SK-N-SH treated with all-trans-retinoic acid at 6 μM for 48 hours (cell line): Measurements from ENCODE around the gene TPBG.

Experiments
- ATAC-seq: fragments of 200-7000 bp; cut with Tn5 transposase; 3 replicates; pipeline ENCODE4 v1.9.1; 2020; ENCODE audit warnings: mild to moderate bottlenecking, moderate library complexity
- ARNTL ChIP-seq: fragments of 450-650 bp; formaldehyde crosslinking; IDR thresholded peaks from 2 replicates; pipeline ENCODE4 v1.5.0; 2020; ENCODE audit warnings: low read depth, mild to moderate bottlenecking, moderate library complexity, borderline replicate concordance
- CREB5 ChIP-seq: fragments of 250-450 bp; sonication (Bioruptor Pico); IDR thresholded peaks from 2 replicates; pipeline ENCODE4 v1.5.1; 2020; ENCODE audit warnings: low read depth, mild to moderate bottlenecking, moderate library complexity
- CSRNP3 ChIP-seq: fragments of 250-450 bp; sonication (Bioruptor Pico); IDR thresholded peaks from 2 replicates; pipeline ENCODE4 v1.5.1; 2021; ENCODE audit warnings: mild to moderate bottlenecking, moderate library complexity
- ESRRG ChIP-seq: fragments of 250-450 bp; sonication (Bioruptor Pico); IDR thresholded peaks from 2 replicates; pipeline ENCODE4 v1.6.1; 2021; ENCODE audit warnings: mild to moderate bottlenecking
- GLIS3 ChIP-seq: fragments of 250-450 bp; sonication (Bioruptor Pico); IDR thresholded peaks from 2 replicates; pipeline ENCODE4 v1.5.0; 2020; ENCODE audit warnings: mild to moderate bottlenecking, moderate library complexity
- ISL1 ChIP-seq: fragments of 250-450 bp; sonication (Bioruptor Pico); IDR thresholded peaks from 2 replicates; pipeline ENCODE4 v2.1.2; 2022; ENCODE audit warnings: mild to moderate bottlenecking, moderate library complexity
- OSR1 ChIP-seq: fragments of 250-450 bp; sonication (Bioruptor Pico); IDR thresholded peaks from 2 replicates; pipeline ENCODE4 v1.8.0; 2022; ENCODE audit warnings: moderate library complexity, mild to moderate bottlenecking, inconsistent platforms
- PATZ1 ChIP-seq: fragments of 250-450 bp; sonication (Bioruptor Pico); IDR thresholded peaks from 2 replicates; pipeline ENCODE4 v1.8.0; 2020; ENCODE audit warnings: mild to moderate bottlenecking, moderate library complexity, borderline replicate concordance
- RARB ChIP-seq: fragments of 250-450 bp; sonication (Bioruptor Pico); IDR thresholded peaks from 2 replicates; pipeline ENCODE4 v1.8.0; 2021; ENCODE audit warnings: mild to moderate bottlenecking, moderate library complexity
- SNAI2 ChIP-seq: fragments of 250-450 bp; sonication (Bioruptor Pico); IDR thresholded peaks from 2 replicates; pipeline ENCODE4 v1.5.0; 2020; ENCODE audit warnings: mild to moderate bottlenecking, moderate library complexity
- TCF4 ChIP-seq: fragments of 250-450 bp; sonication (Bioruptor Pico); IDR thresholded peaks from 2 replicates; pipeline ENCODE4 v1.8.0; 2021; ENCODE audit warnings: mild to moderate bottlenecking, moderate library complexity, borderline replicate concordance
- TOX ChIP-seq: fragments of 250-450 bp; sonication (Bioruptor Pico); IDR thresholded peaks from 2 replicates; pipeline ENCODE4 v1.8.0; 2021; ENCODE audit warnings: mild to moderate bottlenecking, moderate library complexity, borderline replicate concordance
- TSHZ2 ChIP-seq: fragments of 250-450 bp; sonication (Bioruptor Pico); IDR thresholded peaks from 2 replicates; pipeline ENCODE4 v1.5.0; 2020; ENCODE audit warnings: mild to moderate bottlenecking, moderate library complexity
- ZFP3 ChIP-seq: fragments of 250-450 bp; sonication (Bioruptor Pico); IDR thresholded peaks from 2 replicates; pipeline ENCODE4 v1.5.0; 2020; ENCODE audit warnings: mild to moderate bottlenecking, moderate library complexity
- ZFP30 ChIP-seq: fragments of 450-650 bp; formaldehyde crosslinking; IDR thresholded peaks from 2 replicates; pipeline ENCODE4 v1.5.0; 2022; ENCODE audit warnings: mild to moderate bottlenecking, moderate library complexity
- ZNF565 ChIP-seq: fragments of 450-650 bp; formaldehyde crosslinking; conservative IDR thresholded peaks from 2 replicates; pipeline ENCODE4 v1.5.0; 2020; ENCODE audit warnings: low read depth, mild to moderate bottlenecking, moderate library complexity
- ZNF70 ChIP-seq: fragments of 450-650 bp; formaldehyde crosslinking; IDR thresholded peaks from 2 replicates; pipeline ENCODE4 v1.5.0; 2020; ENCODE audit warnings: mild to moderate bottlenecking, moderate library complexity
- ZNF8 ChIP-seq: fragments of 450-650 bp; formaldehyde crosslinking; IDR thresholded peaks from 2 replicates; pipeline ENCODE4 v1.5.0; 2020; ENCODE audit warnings: mild to moderate bottlenecking, moderate library complexity

TPBG gene

GRCh38 chr6:82413868-82414267 lies 50.3 kb downstream of the TPBG start (continued):
- TF ChIP-seq PATZ1 (CRISPR knock-in tag): no peak
- no peak for TF ChIP-seq ESRRG (CRISPR knock-in tag)
- no peak for TF ChIP-seq CSRNP3 (CRISPR knock-in tag)
- no peak for TF ChIP-seq OSR1 (CRISPR knock-in tag)
- no peak for TF ChIP-seq CREB5
- TF ChIP-seq ISL1 (CRISPR knock-in tag): no peak
- TF ChIP-seq ZFP30: no peak

- TF ChIP-seq GLIS3 (CRISPR knock-in tag) (no peak), ZNF70 (CRISPR knock-in tag) (no peak), ZNF565 (CRISPR knock-in tag) (no peak), ZFP30 (no peak), ARNTL (CRISPR knock-in tag) (no peak), SNAI2 (CRISPR knock-in tag) (no peak), TCF4 (CRISPR knock-in tag) (no peak), ESRRG (CRISPR knock-in tag) (no peak), ZFP3 (CRISPR knock-in tag) (no peak), PATZ1 (CRISPR knock-in tag) (no peak), CSRNP3 (CRISPR knock-in tag) (no peak), TOX (CRISPR knock-in tag) (no peak), TSHZ2 (CRISPR knock-in tag) (no peak), ZNF8 (no peak)
- ATAC-seq: no peak; the same call in 2 of the 3 replicates
These were observed 52.2 kb downstream of the TPBG start for GRCh38 chr6:82415820-82416219.

- TF ChIP-seq CSRNP3 (CRISPR knock-in tag): no peak
- TF ChIP-seq ZNF70 (CRISPR knock-in tag): no peak
- no peak for TF ChIP-seq RARB (CRISPR knock-in tag)
- ATAC-seq: no peak
These were observed 52.7 kb downstream of the TPBG start for GRCh38 chr6:82416346-82416745.
